Parathyroid adenoma (tissue), 2 donors: ENCODE data around the gene TMEM196.

Experiments used
- H2AFZ ChIP-seq: fragments of 300-600 bp; sonication (generic); one replicate; pipeline ENCODE4 v1.7.0; 2017; ENCODE audit warnings: antibody characterized with exemption, mild to moderate bottlenecking
- H3K27ac ChIP-seq: fragments of 300-600 bp; sonication (generic); one replicate; pipeline ENCODE4 v1.7.0; 2017
- H3K27me3 ChIP-seq: fragments of 300-600 bp; sonication (generic); one replicate; pipeline ENCODE4 v1.7.0; 2017; ENCODE audit warnings: low read length; ENCODE audit not compliant: control insufficient read depth, insufficient read depth
- H3K36me3 ChIP-seq: fragments of 300-600 bp; sonication (generic); one replicate; pipeline ENCODE4 v1.7.0; 2017; ENCODE audit warnings: low read length; ENCODE audit not compliant: control insufficient read depth, insufficient read depth
- H3K4me1 ChIP-seq: fragments of 300-600 bp; sonication (generic); one replicate; pipeline ENCODE4 v1.7.0; 2017; ENCODE audit warnings: control low read depth
- H3K4me2 ChIP-seq: fragments of 300-600 bp; sonication (generic); one replicate; pipeline ENCODE4 v1.7.0; 2017; ENCODE audit warnings: low read length
- H3K4me3 ChIP-seq: fragments of 300-600 bp; sonication (generic); one replicate; pipeline ENCODE4 v1.7.0; 2017; ENCODE audit warnings: low read depth, low read length
- H3K79me2 ChIP-seq: fragments of 300-600 bp; sonication (generic); one replicate; pipeline ENCODE4 v1.7.0; 2017; ENCODE audit warnings: control low read depth
- H3K9ac ChIP-seq: fragments of 300-600 bp; sonication (generic); one replicate; pipeline ENCODE4 v1.7.0; 2017; ENCODE audit warnings: mild to moderate bottlenecking
- H3K9me3 ChIP-seq: fragments of 300-600 bp; sonication (generic); one replicate; pipeline ENCODE4 v1.7.0; 2017; ENCODE audit warnings: low read length; ENCODE audit not compliant: control insufficient read depth
- TF ChIP-seq, protein P1 (sequence below): fragments of 300-600 bp; sonication (generic); IDR thresholded peaks from one replicate; pipeline ENCODE4 v1.7.0; 2017; ENCODE audit warnings: antibody characterized with exemption, mild to moderate bottlenecking
- donor health status: primary hyperparathyroidism.

TMEM196 gene

DNA sequence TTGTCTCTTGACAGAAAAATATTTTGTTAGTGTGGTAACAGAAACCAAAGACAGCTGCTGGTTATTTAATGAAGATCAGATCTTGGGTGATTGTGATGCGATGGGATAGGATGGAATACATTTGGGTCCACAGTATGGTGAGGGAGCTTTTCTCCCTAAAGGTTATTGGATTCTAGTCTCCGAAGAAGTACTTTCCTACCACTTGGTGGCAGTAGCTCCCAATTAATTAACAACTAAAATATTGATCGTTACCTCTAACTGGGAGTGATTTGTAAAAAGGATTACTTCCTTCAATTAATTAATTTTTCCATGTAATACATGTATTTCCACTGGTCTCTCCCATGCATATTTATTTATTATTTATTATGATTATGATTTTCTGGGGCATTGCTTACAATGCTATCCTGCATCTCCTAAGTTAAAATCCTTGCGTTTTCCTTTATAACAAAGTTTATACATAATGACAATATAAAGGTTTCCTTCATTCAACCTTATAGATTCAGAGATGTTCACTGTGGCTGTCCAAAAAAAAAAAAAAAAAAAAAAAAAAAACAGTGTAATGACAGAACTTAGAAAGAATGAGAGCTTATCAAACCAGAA is 25.6 kb downstream of the TMEM196 start:
- Histone ChIP-seq H3K36me3 (no peaks in the 10 kb centered on the region), H3K4me3 (no peak overlapping the region), H2AFZ (no peak overlapping the region), H3K27ac (no peak overlapping the region), H3K4me1 (no peaks in the 10 kb centered on the region), H3K9me3 (no peaks in the 10 kb centered on the region), H3K4me2 (no peak overlapping the region), H3K9ac (no peak overlapping the region), H3K27me3 (no peaks in the 10 kb centered on the region), H3K79me2 (no peaks in the 10 kb centered on the region)
- TF ChIP-seq, protein P1, sequence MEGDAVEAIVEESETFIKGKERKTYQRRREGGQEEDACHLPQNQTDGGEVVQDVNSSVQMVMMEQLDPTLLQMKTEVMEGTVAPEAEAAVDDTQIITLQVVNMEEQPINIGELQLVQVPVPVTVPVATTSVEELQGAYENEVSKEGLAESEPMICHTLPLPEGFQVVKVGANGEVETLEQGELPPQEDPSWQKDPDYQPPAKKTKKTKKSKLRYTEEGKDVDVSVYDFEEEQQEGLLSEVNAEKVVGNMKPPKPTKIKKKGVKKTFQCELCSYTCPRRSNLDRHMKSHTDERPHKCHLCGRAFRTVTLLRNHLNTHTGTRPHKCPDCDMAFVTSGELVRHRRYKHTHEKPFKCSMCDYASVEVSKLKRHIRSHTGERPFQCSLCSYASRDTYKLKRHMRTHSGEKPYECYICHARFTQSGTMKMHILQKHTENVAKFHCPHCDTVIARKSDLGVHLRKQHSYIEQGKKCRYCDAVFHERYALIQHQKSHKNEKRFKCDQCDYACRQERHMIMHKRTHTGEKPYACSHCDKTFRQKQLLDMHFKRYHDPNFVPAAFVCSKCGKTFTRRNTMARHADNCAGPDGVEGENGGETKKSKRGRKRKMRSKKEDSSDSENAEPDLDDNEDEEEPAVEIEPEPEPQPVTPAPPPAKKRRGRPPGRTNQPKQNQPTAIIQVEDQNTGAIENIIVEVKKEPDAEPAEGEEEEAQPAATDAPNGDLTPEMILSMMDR, result peak; percentile 44

DNA sequence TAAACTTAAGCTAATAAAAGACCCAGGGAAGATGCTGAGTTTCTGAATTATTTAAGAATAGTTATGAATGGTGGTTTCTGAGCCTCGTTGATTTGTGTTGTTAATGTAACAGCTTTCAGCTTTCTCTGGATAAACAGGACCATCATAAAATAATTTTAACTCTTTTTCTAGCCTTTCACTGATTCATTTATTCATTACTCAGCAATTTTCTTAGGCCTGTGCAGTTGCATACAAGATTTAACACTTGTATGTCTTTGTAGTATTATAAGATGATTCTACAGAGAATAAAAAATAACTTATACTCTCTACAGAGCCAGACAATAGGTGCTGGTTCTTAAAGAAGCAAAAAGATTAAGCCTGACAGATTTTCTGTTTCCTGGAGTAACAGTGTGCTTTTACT is 29.3 kb downstream of the TMEM196 start:
- Histone ChIP-seq H2AFZ (no peak overlapping the region), H3K79me2 (no peaks in the 10 kb centered on the region), H3K4me1 (no peaks in the 10 kb centered on the region), H3K36me3 (no peaks in the 10 kb centered on the region), H3K27me3 (no peaks in the 10 kb centered on the region), H3K9ac (no peak overlapping the region), H3K9me3 (no peaks in the 10 kb centered on the region), H3K4me2 (no peak overlapping the region), H3K27ac (no peak overlapping the region), H3K4me3 (no peak overlapping the region)
- TF ChIP-seq, protein P1, result no peak

DNA sequence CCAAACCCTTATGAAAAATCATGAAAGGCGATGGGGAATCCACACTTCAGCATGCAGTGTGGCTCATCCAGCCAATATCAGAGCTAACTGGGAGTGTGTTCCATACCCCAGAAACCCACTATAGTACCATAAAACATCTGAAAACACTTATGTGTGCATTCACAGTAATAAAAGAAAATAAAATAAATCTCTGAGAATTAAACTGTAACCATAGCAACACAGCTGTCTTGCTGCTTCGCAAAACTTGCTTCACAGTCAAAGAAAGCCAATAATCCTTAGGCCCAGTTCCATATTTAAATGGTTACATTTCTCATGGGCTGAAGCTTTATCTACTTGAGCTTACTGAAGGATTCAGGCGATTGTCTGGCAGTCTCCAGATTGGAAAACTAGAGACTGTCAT is 44.7 kb downstream of the TMEM196 start:
- Histone ChIP-seq H3K9ac (no peak overlapping the region), H3K4me2 (no peak overlapping the region), H3K27ac (no peak overlapping the region), H3K79me2 (no peaks in the 10 kb centered on the region), H2AFZ (no peak overlapping the region), H3K27me3 (no peaks in the 10 kb centered on the region), H3K4me3 (no peak overlapping the region), H3K4me1 (no peaks in the 10 kb centered on the region), H3K36me3 (no peaks in the 10 kb centered on the region), H3K9me3 (no peaks in the 10 kb centered on the region)
- TF ChIP-seq, protein P1, result no peak

DNA sequence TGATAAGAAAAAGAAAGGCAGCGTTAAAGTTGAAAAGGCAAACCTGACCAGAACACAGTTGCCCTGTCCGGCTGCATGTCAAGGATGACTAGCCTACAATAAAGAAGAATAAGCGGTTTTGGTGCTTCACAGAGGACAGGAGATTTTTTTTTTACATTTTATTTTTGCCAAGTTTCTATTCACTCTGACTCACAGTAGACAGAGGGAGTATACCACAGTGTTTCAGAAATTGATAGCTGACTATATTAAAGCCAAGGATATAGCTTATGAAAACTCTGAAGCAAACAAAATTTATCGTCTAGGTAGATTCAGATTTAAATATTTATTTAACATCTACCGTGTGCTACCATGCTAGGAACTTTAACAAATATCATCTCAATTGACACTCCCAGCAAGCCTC is 47.6 kb downstream of the TMEM196 start:
- TF ChIP-seq, protein P1, result no peak
- H3K4me2 ChIP-seq, result no peak overlapping the region
- H3K4me3 ChIP-seq, result no peak overlapping the region
- no peaks in the 10 kb centered on the region for H3K79me2 ChIP-seq
- no peak overlapping the region for H3K27ac ChIP-seq
- no peak overlapping the region for H2AFZ ChIP-seq
- no peaks in the 10 kb centered on the region for H3K27me3 ChIP-seq
- H3K4me1 ChIP-seq, result no peaks in the 10 kb centered on the region
- no peak overlapping the region for H3K9ac ChIP-seq
- no peaks in the 10 kb centered on the region for H3K9me3 ChIP-seq
- H3K36me3 ChIP-seq, result no peaks in the 10 kb centered on the region

DNA sequence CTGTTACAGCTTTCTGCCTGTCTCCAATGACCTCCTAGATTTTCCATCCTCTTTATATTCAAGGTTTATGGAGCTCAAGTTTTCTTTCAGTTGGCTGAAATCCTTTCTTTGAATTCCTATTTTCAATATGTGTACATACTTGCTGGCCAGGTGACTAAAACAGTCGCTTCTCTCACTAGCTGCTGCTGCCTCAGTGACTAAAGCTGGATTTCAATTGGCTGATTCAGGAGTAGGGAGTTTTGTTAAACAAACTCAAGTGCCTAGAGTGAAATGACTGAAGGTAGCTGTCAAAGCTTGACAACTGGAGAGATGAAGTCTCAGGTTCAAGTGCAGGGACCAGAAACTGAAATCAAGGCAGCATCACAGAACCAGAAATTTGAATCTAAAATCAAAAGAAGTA is 57.9 kb downstream of the TMEM196 start:
- Histone ChIP-seq H3K36me3 (no peaks in the 10 kb centered on the region), H3K9ac (no peak overlapping the region), H3K27me3 (no peaks in the 10 kb centered on the region), H3K9me3 (no peaks in the 10 kb centered on the region), H3K4me1 (no peaks in the 10 kb centered on the region), H3K4me3 (no peak overlapping the region), H3K79me2 (no peaks in the 10 kb centered on the region), H3K27ac (no peak overlapping the region), H3K4me2 (no peak overlapping the region), H2AFZ (no peak overlapping the region)
- TF ChIP-seq, protein P1, result no peak
